NCI-H128 (cell line): ENCODE measurements around the gene ARHGAP26.

Source experiments
- DNase-seq: peaks from one replicate; lab custom pipeline; 2025; ENCODE audit not compliant: unreplicated experiment; lab: John Stamatoyannopoulos, UW

ARHGAP26 gene

DNA sequence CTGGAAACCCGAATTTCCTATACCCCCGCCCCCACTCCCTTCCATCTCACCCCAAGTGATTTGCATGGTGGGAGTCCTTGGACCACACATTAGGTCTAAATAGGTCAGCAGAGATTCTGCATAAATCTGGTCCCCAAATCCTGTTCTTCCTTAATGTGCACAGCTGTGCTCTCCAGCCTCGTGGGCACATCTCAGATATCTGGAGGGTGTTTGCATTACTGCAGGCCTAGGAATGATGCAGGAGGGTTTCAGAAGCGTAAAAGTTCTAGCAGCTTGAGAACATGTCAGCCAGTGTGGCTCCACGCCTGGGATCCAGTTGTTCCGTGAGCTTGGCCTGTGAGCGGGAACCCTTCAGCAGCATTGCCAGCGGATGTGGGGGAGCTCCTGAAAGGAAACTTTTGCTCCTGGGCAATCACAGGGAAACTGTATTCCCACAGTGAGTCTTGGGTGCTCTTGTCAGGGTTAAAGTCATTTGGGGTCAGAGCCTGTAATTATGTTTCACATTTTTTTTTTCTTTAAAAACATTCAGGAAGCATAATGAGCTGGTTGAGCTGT lies 12.9 kb downstream of the ARHGAP26 start:
- no peak for DNase-seq

DNA sequence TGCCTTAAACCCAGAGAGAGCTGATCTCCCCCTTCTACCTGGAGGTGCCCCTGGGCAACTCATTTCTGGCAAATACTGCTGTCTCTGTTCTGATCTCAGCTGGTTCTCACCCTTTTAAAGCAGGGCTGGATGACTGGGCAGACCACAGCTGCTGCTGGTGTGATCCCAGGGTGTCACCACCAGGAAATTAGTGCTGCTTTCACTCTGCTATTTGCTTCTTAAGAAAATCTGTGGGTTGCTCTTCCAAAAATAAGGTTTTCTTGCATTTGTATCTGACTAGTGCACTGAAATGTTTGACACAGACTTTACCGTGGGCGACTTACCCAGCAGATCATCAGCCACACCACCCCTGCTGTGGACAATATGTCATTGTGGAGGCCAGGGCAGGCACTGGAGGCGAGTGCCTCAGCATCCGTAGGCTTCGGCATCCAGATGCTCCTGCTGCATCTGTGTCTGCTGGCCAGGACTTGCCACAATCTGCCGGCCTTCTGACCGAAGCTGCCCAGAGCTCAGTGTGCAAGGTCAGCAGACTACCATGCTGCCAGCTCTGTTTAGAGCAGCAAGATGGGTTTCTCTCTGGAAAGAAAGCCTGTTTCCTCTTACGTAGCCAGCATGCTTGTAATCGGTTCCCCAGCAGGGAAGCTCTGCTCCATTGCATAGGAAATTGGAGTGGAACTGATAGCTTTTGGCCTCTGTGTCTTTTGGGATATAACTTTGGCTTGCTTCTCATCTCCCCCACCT lies 13.6 kb downstream of the ARHGAP26 start:
- DNase-seq = no peak

DNA sequence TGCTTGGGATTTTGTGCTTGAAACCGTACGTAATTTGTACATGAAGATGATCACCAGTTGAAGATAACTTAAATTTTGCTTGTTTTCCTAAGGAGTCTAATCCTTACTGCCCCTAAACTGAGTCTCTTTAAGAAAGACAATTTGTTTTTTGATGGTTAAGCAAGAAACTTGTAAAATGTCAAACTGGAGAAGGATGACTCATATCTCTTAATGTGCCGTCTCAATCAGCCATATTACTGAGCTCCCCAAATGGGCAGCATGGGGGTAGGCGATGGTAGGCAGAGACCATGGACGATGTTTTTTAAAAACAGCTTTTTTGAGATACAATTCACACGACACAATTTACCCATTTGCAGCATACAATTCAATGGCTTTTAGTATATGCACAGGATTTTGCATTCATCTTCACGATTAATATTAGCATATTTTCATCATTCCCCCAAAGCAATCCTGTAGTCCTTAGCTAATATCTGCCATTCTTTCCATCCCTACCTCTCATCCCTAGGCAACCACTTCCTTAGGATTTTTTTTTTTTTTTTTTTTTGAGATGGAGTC lies 14.3 kb downstream of the ARHGAP26 start:
- no peak for DNase-seq

DNA sequence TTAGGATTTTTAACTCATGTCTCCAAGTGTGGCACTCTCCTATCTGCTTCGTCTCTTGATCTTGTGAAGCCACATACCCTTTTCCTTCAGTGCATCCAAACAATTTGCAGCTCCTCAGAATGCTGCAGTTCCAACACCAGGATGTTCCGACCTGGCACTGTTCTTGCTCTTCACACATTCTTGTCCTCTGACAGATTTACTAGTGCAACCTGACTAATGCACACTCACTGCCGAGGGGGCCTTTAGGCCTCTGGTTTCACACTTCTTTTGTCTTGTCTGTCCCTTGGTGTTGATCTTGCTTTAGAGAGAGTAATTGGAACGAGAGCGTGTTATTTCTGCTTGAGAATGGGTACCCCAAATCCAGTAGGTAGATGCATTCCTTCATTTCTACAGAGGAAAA lies 15.0 kb downstream of the ARHGAP26 start:
- DNase-seq = no peak

DNA sequence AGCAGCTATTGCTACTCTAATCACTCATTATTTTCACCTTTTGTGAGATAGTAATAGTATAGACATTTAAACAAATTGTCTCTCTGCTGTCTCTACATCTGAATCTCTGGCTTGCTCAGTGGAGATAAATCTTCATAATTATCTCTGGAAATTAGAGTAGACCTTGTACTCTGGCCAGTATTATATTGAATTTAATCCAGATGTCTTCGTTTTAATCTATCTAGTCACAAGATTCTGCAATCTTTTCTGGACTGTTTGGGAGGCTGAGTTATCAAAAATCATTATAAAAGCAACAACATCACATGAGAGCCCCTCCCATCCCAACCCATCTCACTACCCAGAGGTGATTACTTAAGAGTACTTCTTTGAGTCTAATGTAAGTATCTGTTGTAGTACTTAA lies 19.0 kb downstream of the ARHGAP26 start:
- DNase-seq = no peak

DNA sequence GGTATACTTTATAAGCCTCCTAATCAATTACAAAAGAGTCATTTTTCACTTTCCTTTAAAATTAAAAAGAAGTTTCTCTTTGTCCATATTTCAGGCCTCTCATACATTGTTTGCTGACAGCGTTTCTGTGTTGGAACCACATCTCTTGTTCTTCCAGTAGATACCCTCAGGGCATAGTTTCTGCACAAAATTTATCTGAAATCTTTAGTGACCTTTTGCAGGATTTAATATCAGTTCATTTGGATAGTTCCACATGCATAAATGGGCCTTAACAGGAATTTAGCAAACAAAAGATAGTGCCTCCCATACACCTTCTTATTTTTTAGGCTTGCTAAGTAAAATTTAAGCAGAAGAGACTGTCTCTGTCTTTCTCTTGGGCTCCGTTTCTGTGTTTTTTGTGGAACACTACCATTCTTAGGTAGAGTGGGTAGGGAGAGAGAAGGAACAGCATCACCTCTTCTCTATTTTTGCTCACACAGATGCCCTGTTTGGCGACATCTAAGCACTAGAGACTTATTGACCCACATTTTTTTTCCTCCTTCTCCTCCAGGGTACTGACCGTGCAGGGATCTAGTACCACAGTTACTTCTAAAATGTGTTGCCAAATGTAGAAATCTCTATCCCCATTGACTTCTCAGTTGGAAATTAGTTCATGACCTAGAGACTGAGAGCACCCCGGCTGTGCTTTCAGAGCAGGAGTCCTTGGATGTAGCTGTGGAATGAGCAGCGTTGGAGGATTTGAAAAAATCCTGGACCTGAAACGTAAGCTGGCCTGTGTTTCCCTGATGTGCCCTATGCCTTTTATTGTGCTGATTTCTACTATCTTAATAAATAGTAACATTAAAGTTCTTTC lies 22.1 kb downstream of the ARHGAP26 start:
- no peak for DNase-seq

DNA sequence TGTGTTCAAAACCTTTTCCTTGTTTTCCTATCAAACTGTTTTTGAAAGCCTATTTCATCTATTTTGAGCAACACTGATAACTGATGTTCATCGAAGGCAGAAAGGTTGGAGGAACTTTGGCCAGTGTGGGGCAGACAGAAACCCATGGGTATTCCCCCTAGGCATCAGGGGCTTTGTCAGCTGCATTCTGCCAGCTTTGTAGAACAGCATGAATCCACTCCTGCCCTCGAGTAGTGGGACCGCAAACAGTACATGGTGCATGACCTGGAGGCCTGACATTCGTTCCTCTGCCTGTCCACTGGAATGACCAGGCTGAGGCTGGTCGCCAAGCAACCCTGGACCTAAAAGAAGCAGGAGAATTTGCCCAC lies 22.7 kb downstream of the ARHGAP26 start:
- no peak for DNase-seq

DNA sequence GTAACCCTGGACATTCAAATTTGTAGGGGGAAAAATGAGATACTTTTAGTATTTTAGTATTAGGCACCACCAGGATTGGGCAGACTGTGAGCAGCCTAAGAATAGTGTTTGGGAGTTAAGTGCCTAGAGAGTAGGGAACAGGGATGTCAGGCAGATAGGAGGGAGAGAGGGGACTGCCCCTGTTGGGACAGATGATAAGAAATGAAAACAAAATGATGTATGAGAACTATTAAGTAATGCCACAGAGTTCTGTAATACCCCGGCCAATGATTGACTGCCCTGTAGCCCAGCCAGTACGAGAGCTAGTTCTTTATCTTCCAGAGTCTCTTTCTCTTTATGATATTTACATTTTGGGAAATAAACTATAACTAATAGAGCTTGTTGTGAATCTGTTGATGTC lies 24.4 kb downstream of the ARHGAP26 start:
- no peak for DNase-seq

DNA sequence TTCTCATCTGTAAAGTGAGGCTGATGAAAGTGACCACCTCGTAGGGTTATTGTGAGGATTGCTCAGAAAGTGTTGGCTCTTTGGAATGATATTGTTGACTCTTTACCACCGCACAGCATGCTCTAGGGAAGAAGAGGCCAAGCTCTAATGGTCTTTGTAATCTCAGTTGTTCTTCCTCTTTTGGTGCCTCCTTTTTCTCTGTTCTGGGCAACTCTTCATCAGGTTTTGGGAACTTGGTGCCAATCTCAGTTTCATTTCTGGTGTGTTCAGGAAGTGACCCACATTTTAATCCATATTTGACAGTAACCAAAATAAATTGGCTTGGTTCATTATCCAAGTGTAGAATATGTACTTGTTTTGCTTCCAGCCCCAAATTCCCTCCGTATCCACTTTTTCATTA lies 25.1 kb downstream of the ARHGAP26 start:
- no peak for DNase-seq

DNA sequence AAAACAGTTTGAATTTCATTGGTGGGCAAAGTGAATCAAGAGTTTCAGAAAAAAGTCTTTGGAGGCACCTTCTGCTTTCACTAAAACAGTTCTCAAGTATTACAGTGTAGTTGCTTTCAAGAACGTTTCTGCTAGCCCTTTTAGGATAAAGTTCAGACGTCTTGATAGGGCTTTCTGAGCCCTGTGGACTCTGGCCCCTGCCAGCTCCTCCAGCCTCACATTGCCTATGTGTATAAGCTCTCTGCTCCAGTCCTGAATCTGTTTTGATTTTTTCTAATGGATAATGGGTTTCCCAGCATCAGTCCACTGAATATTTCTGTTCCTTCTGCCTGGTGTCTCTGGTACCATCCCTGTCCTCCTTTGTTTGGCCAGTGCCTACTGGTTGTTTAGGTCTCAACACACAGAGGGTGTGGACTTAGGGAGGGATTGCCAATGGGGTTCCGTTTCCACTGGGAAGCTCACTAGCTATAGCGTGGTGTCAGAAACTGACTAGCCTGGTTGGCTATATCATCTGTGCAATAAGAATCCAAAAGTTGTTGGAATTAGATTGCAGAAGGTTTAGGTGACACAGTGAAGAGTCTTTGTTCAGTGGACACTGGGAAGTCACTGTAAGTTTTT lies 26.4 kb downstream of the ARHGAP26 start:
- DNase-seq = no peak

DNA sequence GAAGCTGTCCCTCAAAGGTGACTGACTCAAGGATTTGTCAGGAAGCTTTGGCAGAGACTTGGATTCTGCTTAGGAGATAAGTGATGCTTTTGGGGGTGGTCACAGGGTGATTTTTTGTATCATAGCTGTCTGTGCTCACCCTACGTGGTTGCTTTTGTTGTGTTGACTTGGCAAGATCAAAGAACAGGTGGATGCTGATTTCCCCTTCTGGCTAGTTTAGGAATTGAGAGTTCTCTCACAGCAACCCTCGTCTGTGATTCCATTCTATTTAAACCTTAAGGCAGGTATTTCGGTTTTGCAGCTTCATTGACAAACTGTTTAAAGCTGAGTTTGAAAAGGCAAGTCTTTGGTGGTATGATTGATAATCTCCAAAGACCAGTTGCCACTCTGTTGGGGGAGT lies 27.2 kb downstream of the ARHGAP26 start:
- no peak for DNase-seq

DNA sequence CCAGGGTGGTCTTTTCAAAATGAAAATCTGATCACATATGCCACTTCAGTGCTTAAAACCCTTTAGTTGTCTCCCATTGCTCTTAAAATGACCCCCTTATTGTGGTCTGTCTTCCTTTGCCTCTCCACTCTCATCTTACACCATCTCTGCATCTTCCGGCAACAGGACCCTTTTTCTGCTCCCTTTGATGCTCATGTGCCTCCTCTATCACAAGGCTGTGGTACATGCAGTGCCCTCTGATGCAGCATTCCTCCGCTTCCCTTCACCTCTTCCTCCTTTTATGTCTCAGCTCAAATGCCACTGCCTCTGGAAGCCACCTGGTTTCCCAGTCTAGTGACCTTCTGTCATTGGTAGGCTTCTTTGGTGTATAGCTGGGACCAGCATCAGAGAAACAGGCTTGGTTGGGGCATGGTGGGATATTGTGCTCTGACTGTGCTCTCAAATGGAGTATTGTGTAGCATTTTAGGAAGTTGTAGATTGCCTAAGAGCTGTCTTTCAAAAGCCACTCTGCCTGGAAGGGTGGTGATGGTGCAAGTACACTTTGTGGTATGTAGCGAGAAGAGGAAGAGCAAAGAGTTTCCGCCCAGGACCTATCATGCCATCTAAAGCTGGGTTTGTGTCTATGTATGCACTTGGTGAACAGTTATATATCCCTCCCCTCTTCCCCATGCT lies 28.1 kb downstream of the ARHGAP26 start:
- DNase-seq = no peak

DNA sequence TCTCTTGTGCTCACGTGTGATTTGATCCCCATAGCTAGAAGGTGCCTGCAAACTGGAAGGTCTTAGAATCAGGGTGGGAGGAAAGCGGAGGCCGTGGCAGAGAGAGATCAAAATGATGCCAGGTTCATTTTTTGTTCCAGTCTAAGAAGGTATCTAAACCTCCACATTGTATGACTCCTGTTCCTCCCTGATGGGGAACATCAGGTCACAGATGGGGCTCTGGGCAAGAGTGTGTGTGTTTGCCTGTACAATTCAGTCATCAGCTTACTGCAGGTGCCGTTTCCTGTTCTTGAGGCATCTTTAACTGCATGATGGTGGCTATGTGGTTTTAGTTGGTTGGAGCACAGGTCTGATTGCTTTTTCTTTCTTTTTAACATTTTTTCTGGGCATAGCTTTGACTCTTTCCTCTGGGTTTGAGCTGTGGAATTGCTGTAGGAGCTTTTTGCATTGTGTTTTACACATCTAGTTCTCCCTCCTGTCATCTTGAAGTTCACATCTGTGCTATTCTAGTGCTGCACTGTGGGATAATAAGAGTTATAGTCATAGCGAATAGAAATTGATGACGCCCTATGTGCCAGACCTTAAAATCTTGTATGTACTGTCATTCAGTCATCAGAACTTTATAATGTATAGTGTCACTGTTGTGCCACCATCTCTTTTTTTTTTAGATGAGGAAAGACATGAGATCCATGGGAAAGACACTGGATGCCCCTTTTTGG lies 30.8 kb downstream of the ARHGAP26 start:
- no peak for DNase-seq

DNA sequence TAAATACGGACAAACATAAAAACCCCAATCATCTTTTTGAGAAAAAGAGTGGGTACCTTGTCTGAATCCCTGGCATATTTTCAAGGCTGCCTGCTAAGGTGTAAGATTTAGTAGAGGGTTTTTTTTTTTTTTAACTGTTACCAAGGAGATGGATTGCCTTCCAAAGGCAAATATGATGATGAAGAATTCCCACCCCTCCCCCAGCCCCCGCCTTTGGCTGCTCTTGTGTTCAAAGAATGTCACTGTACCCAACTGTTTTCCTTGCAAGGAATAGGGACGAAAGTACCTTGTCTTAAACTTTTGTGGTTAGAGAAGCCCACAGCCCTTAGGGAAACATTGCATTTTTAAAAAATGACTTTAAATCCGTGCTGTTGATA lies 31.3 kb downstream of the ARHGAP26 start:
- no peak for DNase-seq

DNA sequence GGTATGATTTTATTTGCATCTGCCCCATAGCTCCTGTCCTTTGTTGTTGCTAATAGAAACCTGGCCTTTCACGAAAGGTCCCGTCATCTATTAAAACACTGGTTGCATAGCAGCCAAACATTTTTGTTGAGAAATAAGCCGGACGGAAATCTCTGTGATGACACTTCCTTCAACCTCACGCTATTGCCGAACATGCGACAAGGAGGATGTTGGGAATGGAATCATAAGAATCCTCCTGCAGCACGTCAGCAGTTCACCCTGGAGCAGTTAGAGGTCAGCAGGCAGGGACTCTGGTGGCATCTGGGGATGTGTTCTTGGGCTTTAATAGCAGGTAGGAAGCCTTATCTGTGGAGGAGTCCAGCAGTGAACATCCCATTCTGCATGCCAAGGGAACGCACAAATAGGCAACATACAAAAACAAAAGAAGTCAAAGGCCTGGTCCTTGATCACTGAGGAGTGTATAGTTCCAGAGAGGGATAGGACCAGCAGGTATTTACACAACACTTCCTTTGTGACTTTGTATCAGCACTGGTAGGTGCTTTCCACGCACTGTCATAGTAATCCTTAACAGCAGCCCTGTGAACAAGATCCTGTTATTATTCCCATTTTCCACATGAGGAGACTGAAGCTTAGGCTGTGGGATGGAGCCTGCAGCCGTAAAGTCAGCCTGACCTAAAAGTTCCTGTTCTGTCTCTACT lies 33.4 kb downstream of the ARHGAP26 start:
- no peak for DNase-seq

DNA sequence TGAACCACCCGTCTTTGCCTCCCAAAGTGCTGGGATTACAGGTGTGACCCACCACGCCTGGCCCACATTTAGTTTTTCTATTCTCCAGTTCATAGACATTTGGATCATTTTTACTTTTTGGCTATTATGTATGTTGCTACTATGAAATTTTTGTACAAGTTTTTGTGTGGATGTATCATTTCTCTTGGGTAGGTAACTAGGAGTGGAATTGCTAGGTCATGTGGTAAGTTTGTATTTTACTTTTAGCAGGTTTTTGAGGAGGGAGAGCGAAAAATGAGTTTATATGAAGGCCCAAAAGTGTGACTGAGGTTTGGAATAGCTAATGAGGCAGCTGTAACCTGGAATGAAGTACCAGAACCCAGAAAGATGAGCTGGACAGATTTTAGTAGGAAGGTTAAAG lies 35.2 kb downstream of the ARHGAP26 start:
- no peak for DNase-seq

DNA sequence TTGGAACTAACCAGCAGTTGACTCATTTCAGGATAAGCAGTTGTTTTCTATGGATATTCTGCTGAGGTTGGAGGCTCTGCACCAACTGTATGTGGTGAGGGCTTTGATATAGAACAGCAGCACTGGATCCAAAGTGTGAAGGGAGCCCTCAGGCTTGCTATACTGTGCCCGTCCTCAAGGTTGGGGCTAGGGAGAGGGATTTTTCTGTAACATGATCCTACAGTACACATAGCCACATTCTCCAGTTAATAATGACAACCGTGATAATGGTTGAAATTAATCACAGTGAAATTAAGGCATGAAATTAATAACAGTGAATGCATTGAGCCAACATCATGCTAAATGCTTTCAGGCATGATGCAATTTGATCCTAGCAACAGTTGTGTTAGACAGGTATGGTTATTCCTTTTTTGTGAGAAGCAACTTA lies 36.7 kb downstream of the ARHGAP26 start:
- DNase-seq = no peak

DNA sequence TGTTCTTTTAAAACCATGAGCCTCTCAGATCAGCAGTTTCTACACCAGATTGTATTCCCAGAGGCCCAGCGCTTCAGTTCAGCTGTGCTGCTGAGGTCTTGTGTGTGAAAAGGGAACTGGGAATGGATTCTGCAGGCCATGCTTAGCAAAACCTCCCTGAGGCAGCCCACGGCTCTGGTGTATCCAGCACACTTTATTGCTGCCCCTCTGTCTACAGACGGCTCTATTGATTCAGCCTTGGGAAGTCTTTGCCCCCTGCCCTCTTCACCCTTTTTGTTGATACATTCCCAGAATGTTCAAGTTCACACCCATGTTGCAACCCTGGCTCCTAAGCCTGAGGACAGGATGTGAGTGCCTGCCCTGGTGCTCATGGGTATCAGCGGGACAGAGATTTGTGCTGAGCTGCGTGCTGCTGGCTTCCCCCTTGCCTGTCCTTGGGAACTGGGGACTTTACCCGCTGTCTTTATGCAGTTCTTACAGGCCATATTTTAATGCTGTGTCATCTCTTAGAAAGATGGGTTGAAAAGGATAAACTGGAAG lies 37.3 kb downstream of the ARHGAP26 start:
- no peak for DNase-seq

DNA sequence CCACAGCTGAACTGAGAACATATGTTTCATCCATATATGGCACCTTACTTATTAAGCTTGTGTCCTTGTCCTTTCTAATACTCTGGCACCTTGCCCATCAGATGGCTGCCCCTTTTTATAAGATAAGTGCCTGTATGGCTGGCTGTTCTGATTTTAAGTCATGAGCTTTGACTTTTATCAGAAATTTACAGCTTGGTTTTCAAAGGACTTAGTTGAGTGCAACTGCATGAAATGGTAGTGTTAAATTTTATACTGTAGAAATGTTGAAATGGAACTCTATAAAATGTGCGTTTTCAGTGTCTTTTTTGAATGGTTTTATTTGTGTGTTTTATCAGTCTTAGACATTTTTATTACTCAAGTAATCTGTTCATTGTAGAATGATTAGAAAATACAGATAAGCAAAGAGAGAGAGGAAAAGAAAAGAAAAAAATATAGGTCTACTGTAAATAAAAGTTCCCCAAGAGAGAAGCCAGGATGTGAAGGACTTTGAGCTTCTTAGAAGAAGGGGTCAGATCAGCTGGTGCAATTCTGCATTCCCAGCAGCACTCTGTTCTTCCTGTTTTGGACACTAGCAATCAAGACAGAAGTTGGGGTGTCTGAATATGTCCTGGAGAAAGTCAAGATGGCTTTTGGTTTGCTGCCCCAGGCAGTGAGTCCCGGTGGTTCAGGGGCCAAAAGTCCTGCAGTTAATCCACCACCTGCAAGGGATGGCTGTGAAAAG lies 38.9 kb downstream of the ARHGAP26 start:
- no peak for DNase-seq
